Endothelial cell (in vitro differentiated cells): ENCODE results near the gene SLF2. TPM values are rescaled to one million over a fixed set of nuclear protein-coding genes. Genes with fewer than 3 reads are reported as not detected.

Source experiments
- DNase-seq: peaks from one replicate; pipeline ENCODE4 v3.0.0; 2021; ENCODE audit warnings: low spot score
- H3K27ac Mint-ChIP-seq: one replicate; pipeline ENCODE4 v1.8.0; 2021; ENCODE audit warnings: mixed read lengths, inconsistent platforms; ENCODE audit not compliant: unreplicated experiment
- H3K27me3 Mint-ChIP-seq: one replicate; pipeline ENCODE4 v1.8.0; 2021; ENCODE audit warnings: mild to moderate bottlenecking, moderate library complexity, mixed read lengths, inconsistent platforms; ENCODE audit not compliant: unreplicated experiment
- H3K36me3 Mint-ChIP-seq: one replicate; pipeline ENCODE4 v1.8.0; 2021; ENCODE audit warnings: mild to moderate bottlenecking, low read depth, mixed read lengths, inconsistent platforms; ENCODE audit not compliant: unreplicated experiment
- H3K4me1 Mint-ChIP-seq: one replicate; pipeline ENCODE4 v1.8.0; 2021; ENCODE audit warnings: mild to moderate bottlenecking, mixed read lengths, inconsistent platforms; ENCODE audit not compliant: unreplicated experiment
- H3K4me3 Mint-ChIP-seq: one replicate; pipeline ENCODE4 v1.8.0; 2021; ENCODE audit warnings: mild to moderate bottlenecking, mixed read lengths, inconsistent platforms; ENCODE audit not compliant: unreplicated experiment
- H3K9me3 Mint-ChIP-seq: one replicate; pipeline ENCODE4 v1.8.0; 2021; ENCODE audit warnings: mixed read lengths, inconsistent platforms; ENCODE audit not compliant: unreplicated experiment
- CTCF ChIP-seq: fragments of 200-600 bp; sonication (generic); IDR thresholded peaks from one replicate; pipeline ENCODE4 v1.5.0; 2021; ENCODE audit warnings: antibody characterized with exemption; ENCODE audit not compliant: unreplicated experiment
- total RNA-seq: library from RNA; stranded (reverse); fragmentation: NEBNext Ultra II Directional; extraction: Animal tissue kit (Norgen Biotek cat#: 25700); gene quantifications from one replicate; pipeline ENCODE4 v1.2.1, GENCODE V29; 2021; ENCODE audit not compliant: unreplicated experiment

SLF2 gene
- total RNA-seq, 1 donor from 2014 or later: 31.2 TPM

- no peak for TF ChIP-seq CTCF
- Mint-ChIP-seq H3K36me3 (no peaks in the 10 kb centered on the region), H3K27me3 (no peaks in the 10 kb centered on the region), H3K4me1 (no peaks in the 10 kb centered on the region), H3K4me3 (no peak overlapping the region), H3K27ac (no peak overlapping the region), H3K9me3 (no peaks in the 10 kb centered on the region)
- DNase-seq: no peak
Measured at GRCh38 chr10:100894033-100894432, 18.7 kb upstream of the SLF2 start.

- no peaks in the 10 kb centered on the region for H3K36me3 Mint-ChIP-seq
- no peak for DNase-seq
- H3K27me3 Mint-ChIP-seq: no peaks in the 10 kb centered on the region
Measured at GRCh38 chr10:100894589-100895294, 18.0 kb upstream of the SLF2 start.

GRCh38 chr10:100895346-100895745 lies 17.4 kb upstream of the SLF2 start:
- TF ChIP-seq CTCF: no peak
- H3K4me1 Mint-ChIP-seq: no peaks in the 10 kb centered on the region
- no peaks in the 10 kb centered on the region for H3K36me3 Mint-ChIP-seq
- H3K27me3 Mint-ChIP-seq: no peaks in the 10 kb centered on the region
- no peaks in the 10 kb centered on the region for H3K9me3 Mint-ChIP-seq
- no peak for DNase-seq
- H3K4me3 Mint-ChIP-seq: no peak overlapping the region
- H3K27ac Mint-ChIP-seq: no peak overlapping the region

More at GRCh38 chr10:100894589-100895294, 18.0 kb upstream of the SLF2 start:
- H3K4me3 Mint-ChIP-seq: no peak overlapping the region
- H3K9me3 Mint-ChIP-seq: no peaks in the 10 kb centered on the region
- no peak overlapping the region for H3K27ac Mint-ChIP-seq
- no peaks in the 10 kb centered on the region for H3K4me1 Mint-ChIP-seq
- no peak for TF ChIP-seq CTCF

GRCh38 chr10:100895896-100896295 lies 16.9 kb upstream of the SLF2 start:
- TF ChIP-seq CTCF: no peak
- Mint-ChIP-seq H3K9me3 (no peaks in the 10 kb centered on the region), H3K27me3 (no peaks in the 10 kb centered on the region), H3K27ac (no peak overlapping the region), H3K36me3 (no peaks in the 10 kb centered on the region), H3K4me3 (no peak overlapping the region), H3K4me1 (no peaks in the 10 kb centered on the region)
- no peak for DNase-seq

DNA sequence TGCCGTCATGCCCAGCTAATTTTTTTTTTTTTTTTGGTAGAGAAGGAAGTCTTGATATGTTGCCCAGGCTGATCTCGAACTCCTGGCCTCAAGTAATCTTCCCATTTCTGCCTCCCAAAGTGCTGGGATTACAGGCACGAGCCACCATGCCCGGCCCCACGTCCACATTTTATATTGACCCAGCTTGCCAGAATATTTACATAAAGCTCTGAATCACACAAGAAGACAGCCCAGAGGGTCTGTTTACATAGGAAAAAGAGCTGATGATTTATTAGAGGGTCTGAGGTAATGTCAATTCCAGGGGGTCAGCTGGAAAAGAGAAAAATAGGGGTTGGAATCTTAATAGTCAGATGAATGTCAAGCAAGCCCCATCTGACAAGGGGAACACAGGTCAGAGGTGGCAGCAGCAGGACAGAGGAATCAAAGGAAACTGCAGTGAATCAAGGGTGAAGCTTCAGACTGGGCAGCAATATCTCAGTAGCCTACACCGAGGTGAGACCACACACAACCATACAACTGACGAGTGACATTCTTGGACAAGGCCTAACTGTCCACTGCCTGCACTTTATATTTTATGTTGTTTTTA lies 15.8 kb upstream of the SLF2 start:
- no peak for DNase-seq
- Mint-ChIP-seq H3K27ac (no peak overlapping the region), H3K9me3 (no peaks in the 10 kb centered on the region), H3K27me3 (no peaks in the 10 kb centered on the region), H3K4me3 (no peak overlapping the region), H3K36me3 (no peaks in the 10 kb centered on the region), H3K4me1 (peaks cover 10% of the 10 kb centered on the region)
- TF ChIP-seq CTCF: no peak
